ENCODE results near the gene XXYLT1.
"Not testable (repeated sequence)": the region's sequence is repeated elsewhere in the genome, so short reads cannot be mapped to it uniquely, and the experiment has no call there.

Gene XXYLT1, protein sequence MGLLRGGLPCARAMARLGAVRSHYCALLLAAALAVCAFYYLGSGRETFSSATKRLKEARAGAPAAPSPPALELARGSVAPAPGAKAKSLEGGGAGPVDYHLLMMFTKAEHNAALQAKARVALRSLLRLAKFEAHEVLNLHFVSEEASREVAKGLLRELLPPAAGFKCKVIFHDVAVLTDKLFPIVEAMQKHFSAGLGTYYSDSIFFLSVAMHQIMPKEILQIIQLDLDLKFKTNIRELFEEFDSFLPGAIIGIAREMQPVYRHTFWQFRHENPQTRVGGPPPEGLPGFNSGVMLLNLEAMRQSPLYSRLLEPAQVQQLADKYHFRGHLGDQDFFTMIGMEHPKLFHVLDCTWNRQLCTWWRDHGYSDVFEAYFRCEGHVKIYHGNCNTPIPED

GRCh38 chr3:195270817-195271409 is at the start of gene XXYLT1:
TSS of gene XXYLT1 (minus strand) at chr3:195271159. CDS start at chr3:195271058, 101 bp downstream.
- DNase-seq: peak; percentile 89

GRCh38 chr3:195319060-195319459 is 48.1 kb upstream of the XXYLT1 start:
- DNase-seq: no peak

GRCh38 chr3:195312714-195313113 is 41.8 kb upstream of the XXYLT1 start:
- no peak for DNase-seq

- no peak for DNase-seq
Measured at GRCh38 chr3:195307711-195308110, 36.8 kb upstream of the XXYLT1 start.

GRCh38 chr3:195306369-195306768 is 35.4 kb upstream of the XXYLT1 start:
- no peak for DNase-seq

GRCh38 chr3:195302431-195302830 is 31.5 kb upstream of the XXYLT1 start:
- no peak for DNase-seq

DNA sequence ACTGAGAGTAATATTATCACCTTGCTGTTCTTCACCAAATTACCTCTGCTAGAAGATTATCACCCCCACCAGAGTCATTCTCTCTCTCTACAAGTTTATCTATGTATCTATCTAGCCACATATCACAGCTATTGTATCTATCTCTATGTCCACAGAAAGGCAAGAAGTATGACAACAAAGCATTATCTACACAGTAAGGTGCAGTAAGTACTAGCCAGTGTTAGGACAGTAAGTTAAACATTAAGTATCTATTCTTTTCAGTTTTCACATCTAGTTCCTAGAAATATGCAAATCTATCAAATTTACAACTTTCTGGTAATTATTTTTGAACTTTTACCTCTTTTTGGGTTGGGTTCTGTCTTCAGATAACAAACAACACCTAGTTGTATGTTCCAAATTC is 26.5 kb upstream of the XXYLT1 start:
- DNase-seq: no peak

DNA sequence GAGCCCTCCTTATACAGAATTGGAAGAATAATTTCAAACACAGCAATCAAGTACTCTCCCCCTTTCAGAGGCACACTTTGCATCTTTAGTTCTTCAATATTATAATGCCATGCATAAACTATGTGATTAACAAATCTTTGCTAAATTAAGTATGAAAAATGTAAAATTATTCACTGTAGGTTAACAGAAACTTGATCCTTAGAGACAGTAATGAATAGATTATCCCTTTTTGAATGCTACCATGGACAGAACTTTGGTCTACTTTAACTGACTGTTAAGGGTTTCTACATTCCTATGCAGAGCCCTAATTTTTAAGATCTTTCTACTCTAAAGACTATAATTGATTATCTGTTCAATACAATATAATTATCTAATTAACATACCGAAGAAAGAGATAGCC is 25.7 kb upstream of the XXYLT1 start:
- DNase-seq: no peak

DNA sequence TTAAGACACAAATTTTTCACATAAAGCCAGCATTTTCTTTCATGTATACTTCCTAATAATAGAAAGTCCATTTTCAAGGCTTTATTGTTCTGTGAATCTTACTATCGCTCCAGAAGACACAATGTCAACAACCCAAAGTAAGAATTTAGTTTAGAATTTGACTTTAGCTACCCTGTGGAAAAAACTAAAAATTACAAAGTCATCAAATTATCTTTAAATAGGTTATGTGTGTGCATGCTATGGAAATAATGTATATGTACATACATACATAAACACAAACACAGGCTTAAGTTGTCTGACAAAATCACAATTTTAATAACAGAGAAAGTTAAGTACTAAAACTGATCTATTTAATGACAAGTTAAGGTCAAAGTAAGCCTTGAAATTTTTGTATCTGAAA is 20.2 kb upstream of the XXYLT1 start:
- no peak for DNase-seq

DNA sequence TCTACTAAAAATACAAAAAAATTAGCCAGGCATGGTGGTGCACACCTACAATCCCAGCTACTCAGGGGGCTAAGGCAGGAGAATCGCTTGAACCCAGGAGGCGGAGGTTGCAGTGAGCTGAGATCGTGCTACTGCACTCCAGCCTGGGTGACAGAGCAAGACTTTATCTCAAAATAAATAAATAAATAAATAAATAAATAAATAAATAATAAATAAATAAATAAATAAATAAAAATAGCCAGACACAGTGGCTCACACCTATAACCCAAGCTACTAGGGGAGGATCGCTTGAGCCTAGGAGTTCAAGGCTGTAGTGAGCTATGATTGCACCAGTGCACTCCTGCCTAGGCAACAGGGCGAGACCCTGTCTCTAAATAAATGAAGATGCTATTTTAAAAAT is 19.7 kb upstream of the XXYLT1 start:
- not testable (repeated sequence) for DNase-seq

DNA sequence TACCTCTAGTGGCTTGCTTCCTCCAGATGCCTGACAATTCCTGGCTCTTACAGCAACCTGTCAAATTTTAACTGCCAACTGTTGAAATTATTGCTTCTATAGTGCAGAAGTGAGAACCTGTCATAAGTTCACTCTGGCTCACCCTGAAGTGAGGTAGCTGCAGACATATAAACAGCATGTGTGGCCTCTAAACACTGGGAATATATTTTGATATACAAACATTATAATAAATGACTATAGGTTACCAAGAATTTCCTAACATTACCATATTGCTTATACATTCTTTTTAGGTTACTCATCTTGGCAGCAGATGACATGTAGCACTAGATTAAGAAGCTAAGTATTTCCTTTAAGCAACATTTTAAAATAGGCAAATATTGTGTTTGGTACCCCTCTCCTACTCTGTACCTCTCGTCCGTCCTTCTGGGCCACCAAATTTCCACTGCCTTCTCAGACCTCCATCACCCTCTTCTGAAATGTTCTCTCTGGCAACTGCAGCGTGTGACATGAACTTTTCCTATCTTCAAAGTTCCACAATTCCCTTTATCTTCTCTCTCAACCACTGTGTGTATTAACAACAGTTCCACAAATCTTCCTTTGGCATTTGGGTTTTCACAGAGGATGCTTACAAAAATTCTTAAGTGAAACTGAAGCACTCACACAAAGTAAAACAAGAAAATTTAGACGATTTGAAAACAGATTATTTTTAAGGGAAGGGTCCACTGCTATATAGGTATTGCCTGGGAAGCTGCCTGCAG is 15.3 kb upstream of the XXYLT1 start:
- DNase-seq: no peak

DNA sequence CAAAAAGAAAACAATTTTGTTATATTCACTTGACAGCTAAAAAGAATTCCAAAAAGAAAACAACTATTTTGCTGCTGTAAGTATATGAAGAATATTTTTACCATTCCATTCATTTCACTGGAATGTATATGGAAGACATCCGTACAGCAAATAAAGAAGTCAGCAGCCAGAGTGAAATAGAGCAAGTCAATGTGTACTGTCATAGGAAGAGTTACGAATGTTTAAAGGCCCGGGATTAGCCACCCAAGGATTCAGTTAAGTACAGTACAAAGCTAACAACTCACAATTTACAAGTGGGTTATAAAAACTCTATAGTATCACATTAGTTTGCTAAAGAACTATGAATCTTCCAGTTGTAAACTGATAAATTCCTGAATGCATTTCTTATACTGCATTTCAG is 14.4 kb upstream of the XXYLT1 start:
- DNase-seq: no peak

GRCh38 chr3:195284842-195285241 is 13.9 kb upstream of the XXYLT1 start:
- no peak for DNase-seq

- no peak for DNase-seq
Measured at GRCh38 chr3:195282961-195283360, 12.0 kb upstream of the XXYLT1 start.

GRCh38 chr3:195274259-195274966 is 3.5 kb upstream of the XXYLT1 start:
- DNase-seq: no peak

- DNase-seq: peak; percentile 87
Measured at GRCh38 chr3:195271410-195272243, 668 bp upstream of the XXYLT1 start.

- peak; percentile 48 for DNase-seq
Measured at GRCh38 chr3:195270079-195270816, 711 bp downstream of the XXYLT1 start.

GRCh38 chr3:195269375-195270078 is 1.4 kb downstream of the XXYLT1 start:
- DNase-seq: no peak

- no peak for DNase-seq
Measured at GRCh38 chr3:195268576-195269309, 2.2 kb downstream of the XXYLT1 start.

- no peak for DNase-seq
Measured at GRCh38 chr3:195267096-195267495, 3.9 kb downstream of the XXYLT1 start.

Data from NCI-H526 treated with DMSO at 0.1 percent for 48 hours (cell line).